PC-9 (cell line): ENCODE measurements around the gene ADAMTSL1.

Source experiments
- EZH2 ChIP-seq: fragments of 200-600 bp; sonication (generic); IDR thresholded peaks from 2 replicates; pipeline ENCODE4 v1.8.0; 2017; ENCODE audit warnings: antibody characterized with exemption, low read depth
- TF ChIP-seq, protein P1 (sequence below): fragments of 200-600 bp; sonication (generic); conservative IDR thresholded peaks from 2 replicates; pipeline ENCODE4 v1.6.1; 2017; ENCODE audit warnings: mixed run types, antibody characterized with exemption, mild to moderate bottlenecking, moderate library complexity

DNA sequence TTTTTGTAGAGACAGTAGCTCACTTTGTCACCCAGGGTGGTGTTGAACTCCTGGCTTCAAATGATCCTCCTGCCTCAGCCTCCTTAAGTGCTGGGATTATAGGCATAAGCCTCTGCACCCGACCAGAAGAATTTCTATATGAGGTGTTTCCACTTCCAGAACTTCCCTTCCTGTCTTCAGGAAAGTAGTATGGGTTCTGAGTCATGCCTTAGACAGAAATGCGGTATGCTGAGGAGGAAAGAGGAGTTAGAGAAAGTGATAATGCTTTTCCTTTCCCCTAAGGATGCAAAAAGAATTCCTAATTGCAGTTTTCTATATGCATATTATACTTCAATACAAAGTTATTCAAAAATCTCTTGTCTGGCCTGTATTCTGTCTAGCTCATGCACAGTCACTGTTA is 16.4 kb upstream of the ADAMTSL1 start:
- TF ChIP-seq, protein P1, sequence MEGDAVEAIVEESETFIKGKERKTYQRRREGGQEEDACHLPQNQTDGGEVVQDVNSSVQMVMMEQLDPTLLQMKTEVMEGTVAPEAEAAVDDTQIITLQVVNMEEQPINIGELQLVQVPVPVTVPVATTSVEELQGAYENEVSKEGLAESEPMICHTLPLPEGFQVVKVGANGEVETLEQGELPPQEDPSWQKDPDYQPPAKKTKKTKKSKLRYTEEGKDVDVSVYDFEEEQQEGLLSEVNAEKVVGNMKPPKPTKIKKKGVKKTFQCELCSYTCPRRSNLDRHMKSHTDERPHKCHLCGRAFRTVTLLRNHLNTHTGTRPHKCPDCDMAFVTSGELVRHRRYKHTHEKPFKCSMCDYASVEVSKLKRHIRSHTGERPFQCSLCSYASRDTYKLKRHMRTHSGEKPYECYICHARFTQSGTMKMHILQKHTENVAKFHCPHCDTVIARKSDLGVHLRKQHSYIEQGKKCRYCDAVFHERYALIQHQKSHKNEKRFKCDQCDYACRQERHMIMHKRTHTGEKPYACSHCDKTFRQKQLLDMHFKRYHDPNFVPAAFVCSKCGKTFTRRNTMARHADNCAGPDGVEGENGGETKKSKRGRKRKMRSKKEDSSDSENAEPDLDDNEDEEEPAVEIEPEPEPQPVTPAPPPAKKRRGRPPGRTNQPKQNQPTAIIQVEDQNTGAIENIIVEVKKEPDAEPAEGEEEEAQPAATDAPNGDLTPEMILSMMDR = no peak
- TF ChIP-seq EZH2 = no peak
